Ovary (tissue), 3 donors: ENCODE measurements around the gene ERAP2.

Experiments
- CTCF ChIP-seq, 3 donors: fragments of 450-650 bp in 2 of 3; fragments of 200-600 bp in 1 of 3; IDR thresholded peaks; one replicate each; pipeline versions ENCODE4 v1.5.1 to v1.8.0; 2016 to 2022; ENCODE audit warnings: antibody characterized with exemption in 3 of 3, mild to moderate bottlenecking in 1 of 3
- POLR2A ChIP-seq: fragments of 450-650 bp; IDR thresholded peaks from one replicate; pipeline ENCODE4 v1.6.1; 2017; ENCODE audit warnings: antibody characterized with exemption, mild to moderate bottlenecking, moderate library complexity
- donor health status: DM: no; HTN: no; CAD: no.

GRCh38 chr5:96871027-96871399 lies 5.3 kb upstream of the ERAP2 start:
- TF ChIP-seq CTCF (IDR thresholded peaks at IDR 0.05) (no peak), POLR2A (no peak)
